Trophoblast cell (in vitro differentiated cells and primary cell): ENCODE measurements around the gene ASIP.
"Not testable (repeated sequence)": the region's sequence is repeated elsewhere in the genome, so short reads cannot be mapped to it uniquely, and the experiment has no call there.

Experiments used
- DNase-seq, 2 donors: peaks; one replicate each; pipeline ENCODE4 v3.0.0-alpha.2; 2016
- H2AFZ ChIP-seq: 2 replicates; pipeline ENCODE4 v1.6.1; 2013; ENCODE audit warnings: low read length, moderate library complexity, mild to moderate bottlenecking; ENCODE audit not compliant: insufficient read depth, poor library complexity
- H2AK5ac ChIP-seq: 2 replicates; pipeline ENCODE4 v1.6.1; 2013; ENCODE audit warnings: mild to moderate bottlenecking, low read length
- H2BK120ac ChIP-seq: 2 replicates; pipeline ENCODE4 v1.6.1; 2013; ENCODE audit warnings: low read length, mild to moderate bottlenecking, moderate library complexity; ENCODE audit not compliant: insufficient read depth, poor library complexity
- H2BK12ac ChIP-seq: 2 replicates; pipeline ENCODE4 v1.6.1; 2013; ENCODE audit warnings: mild to moderate bottlenecking, low read length, moderate library complexity
- H2BK5ac ChIP-seq: 2 replicates; pipeline ENCODE4 v1.6.1; 2013; ENCODE audit warnings: low read length, low read depth, moderate library complexity, mild to moderate bottlenecking; ENCODE audit not compliant: poor library complexity
- H3K14ac ChIP-seq: 2 replicates; pipeline ENCODE4 v1.6.1; 2013; ENCODE audit warnings: mild to moderate bottlenecking, low read length
- H3K18ac ChIP-seq: 2 replicates; pipeline ENCODE4 v1.6.1; 2013; ENCODE audit warnings: mild to moderate bottlenecking, low read length
- H3K23ac ChIP-seq: 2 replicates; pipeline ENCODE4 v1.6.1; 2013; ENCODE audit warnings: low read length
- H3K27ac ChIP-seq: 2 replicates; pipeline ENCODE4 v1.5.1; 2013; ENCODE audit warnings: low read depth, mild to moderate bottlenecking, inconsistent platforms, low read length, moderate library complexity
- H3K27me3 ChIP-seq: 2 replicates; pipeline ENCODE4 v1.6.1; 2013; ENCODE audit warnings: inconsistent platforms, mild to moderate bottlenecking, low read length, moderate library complexity; ENCODE audit not compliant: insufficient read depth
- H3K36me3 ChIP-seq, 2 experiments: 1 replicate in 1 of 2; 2 replicates in 1 of 2; pipeline ENCODE4 v1.6.1; 2013; ENCODE audit warnings: low read length in 2 of 2, mild to moderate bottlenecking in 2 of 2, moderate library complexity in 1 of 2; ENCODE audit not compliant: insufficient read depth in 2 of 2, control insufficient read depth in 1 of 2
- H3K4ac ChIP-seq: 2 replicates; pipeline ENCODE4 v1.6.1; 2013; ENCODE audit warnings: low read depth, mild to moderate bottlenecking, low read length, moderate library complexity
- H3K4me1 ChIP-seq, 2 experiments: 1 replicate in 1 of 2; 2 replicates in 1 of 2; pipeline ENCODE4 v1.6.1; 2013; ENCODE audit warnings: low read length in 2 of 2, mild to moderate bottlenecking in 2 of 2, moderate library complexity in 1 of 2; ENCODE audit not compliant: insufficient read depth in 2 of 2, control insufficient read depth in 1 of 2
- H3K4me2 ChIP-seq: 2 replicates; pipeline ENCODE4 v1.6.1; 2013; ENCODE audit warnings: inconsistent platforms, mild to moderate bottlenecking, low read length, moderate library complexity
- H3K4me3 ChIP-seq: 2 replicates; pipeline ENCODE4 v1.5.1; 2013; ENCODE audit warnings: mild to moderate bottlenecking, low read depth, low read length, inconsistent platforms
- H3K79me1 ChIP-seq: one replicate; pipeline ENCODE4 v1.6.1; 2013; ENCODE audit warnings: low read length
- H3K79me2 ChIP-seq: 2 replicates; pipeline ENCODE4 v1.6.1; 2013; ENCODE audit warnings: low read length, mild to moderate bottlenecking; ENCODE audit not compliant: control insufficient read depth, insufficient read depth, poor library complexity
- H3K9ac ChIP-seq: 2 replicates; pipeline ENCODE4 v1.6.1; 2013; ENCODE audit warnings: mild to moderate bottlenecking, low read length
- H3K9me3 ChIP-seq: 2 replicates; pipeline ENCODE4 v1.6.1; 2013; ENCODE audit warnings: low read depth, mild to moderate bottlenecking, control low read depth, inconsistent platforms, low read length; ENCODE audit not compliant: insufficient read depth
- H4K12ac ChIP-seq: 2 replicates; pipeline ENCODE4 v1.6.1; 2013; ENCODE audit warnings: low read depth, mild to moderate bottlenecking, low read length, moderate library complexity
- H4K8ac ChIP-seq: 2 replicates; pipeline ENCODE4 v1.6.1; 2013; ENCODE audit warnings: low read depth, mild to moderate bottlenecking, low read length, moderate library complexity
- H4K91ac ChIP-seq: one replicate; pipeline ENCODE4 v1.6.1; 2013; ENCODE audit warnings: low read depth, mild to moderate bottlenecking, low read length, moderate library complexity
- WGBS: extraction: QIAGEN DNeasy Blood & Tissue Kit; methylation state at CpG from one replicate; pipeline ENCODE4 v1.1.7; 2013; ENCODE audit warnings: missing lambda C conversion rate; ENCODE audit not compliant: insufficient read length, insufficient coverage; ENCODE audit errors: extremely low coverage; 5-methylcytosine and 5-hydroxymethylcytosine counted together

The ASIP gene

DNA sequence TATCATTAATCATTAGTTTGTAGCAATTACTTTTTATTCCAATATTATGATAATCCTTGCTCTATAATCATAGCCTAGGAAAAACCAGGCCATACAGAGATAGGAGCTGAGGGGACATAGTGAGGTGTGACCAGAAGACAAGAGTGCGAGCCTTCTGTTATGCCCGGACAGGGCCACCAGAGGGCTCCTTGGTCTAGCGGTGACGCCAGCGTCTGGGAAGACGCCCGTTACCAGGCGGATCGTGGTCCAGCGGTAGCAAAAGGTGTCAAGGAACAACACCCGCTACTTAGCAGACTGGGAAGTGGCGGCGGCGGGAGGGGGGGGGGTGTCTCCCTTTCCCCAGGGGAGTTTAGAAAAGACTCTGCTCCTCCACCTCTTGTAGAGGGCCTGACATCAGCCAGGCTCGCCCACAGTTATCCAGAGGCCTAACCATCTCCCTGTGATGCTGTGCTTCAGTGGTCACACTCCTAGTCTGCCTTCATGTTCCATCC is 57.1 kb downstream of the ASIP start:
- not testable (repeated sequence) for H3K23ac ChIP-seq, H3K4me1 ChIP-seq, H4K12ac ChIP-seq, H2AK5ac ChIP-seq, H3K9me3 ChIP-seq, H3K4me3 ChIP-seq, H4K91ac ChIP-seq, H3K27me3 ChIP-seq, H3K9ac ChIP-seq, H4K8ac ChIP-seq, H3K4ac ChIP-seq, H3K79me1 ChIP-seq, H3K27ac ChIP-seq, H2BK12ac ChIP-seq, DNase-seq, H2BK120ac ChIP-seq, H3K4me2 ChIP-seq, H3K18ac ChIP-seq, H2BK5ac ChIP-seq, H3K14ac ChIP-seq, H2AFZ ChIP-seq
- WGBS, result no CpG with 5 or more reads among the region's 15 CpGs
- peaks cover 11% of the 10 kb centered on the region for H3K79me2 ChIP-seq
- H3K36me3 ChIP-seq, result peaks cover 14 to 21% of the 10 kb centered on the region in 2 experiments

DNA sequence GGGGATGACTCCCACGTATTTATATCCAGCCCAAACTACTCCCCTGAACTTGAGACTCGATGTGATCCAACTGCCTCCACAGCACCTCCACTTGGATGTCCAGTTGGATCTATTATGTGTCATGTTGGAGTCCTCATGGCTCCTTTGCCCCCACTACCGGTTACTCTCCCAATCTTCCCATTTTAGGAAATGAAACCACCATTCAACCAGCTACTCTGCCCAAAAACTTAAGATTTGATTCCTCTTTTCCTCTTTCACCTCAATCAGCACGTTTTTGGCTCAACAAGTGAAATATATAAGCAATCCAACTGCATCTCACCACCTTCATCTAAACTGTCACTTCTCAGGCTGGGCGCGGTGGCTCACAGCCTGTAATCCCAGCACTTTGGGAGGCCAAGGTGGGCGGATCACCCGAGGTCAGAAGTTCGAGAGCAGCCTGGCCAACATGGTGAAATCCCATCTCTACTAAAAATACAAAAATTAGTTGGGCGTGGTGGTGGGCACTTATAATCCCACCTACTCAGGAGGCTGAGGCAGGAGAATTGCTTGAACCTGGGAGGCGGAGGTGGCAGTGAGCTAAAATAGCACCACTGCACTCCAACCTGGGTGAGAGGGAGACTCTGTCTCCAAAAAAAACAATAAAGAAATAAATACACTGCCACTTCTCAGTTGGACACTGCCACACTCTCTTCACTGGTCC is 58.5 kb downstream of the ASIP start:
- Histone ChIP-seq H2BK5ac (no peak overlapping the region), H3K36me3 (peaks cover 6 to 8% of the 10 kb centered on the region in 2 experiments), H4K91ac (no peak overlapping the region), H3K4ac (no peak overlapping the region), H3K23ac (no peak overlapping the region), H3K9ac (no peak overlapping the region), H3K79me2 (peaks cover 11% of the 10 kb centered on the region), H3K4me3 (no peak overlapping the region), H4K12ac (no peak overlapping the region), H3K27ac (no peak overlapping the region), H2BK120ac (no peak overlapping the region), H2AK5ac (no peak overlapping the region), H4K8ac (no peak overlapping the region), H3K18ac (no peak overlapping the region), H3K27me3 (no peaks in the 10 kb centered on the region), H3K14ac (no peak overlapping the region), H2AFZ (no peak overlapping the region), H3K4me1 (peaks cover 0 to 10% of the 10 kb centered on the region in 2 experiments), H3K79me1 (peaks cover 6% of the 10 kb centered on the region), H2BK12ac (no peak overlapping the region), H3K4me2 (no peak overlapping the region), H3K9me3 (no peaks in the 10 kb centered on the region)
- no peak for DNase-seq
- WGBS, result no CpG with 5 or more reads among the region's 11 CpGs

DNA sequence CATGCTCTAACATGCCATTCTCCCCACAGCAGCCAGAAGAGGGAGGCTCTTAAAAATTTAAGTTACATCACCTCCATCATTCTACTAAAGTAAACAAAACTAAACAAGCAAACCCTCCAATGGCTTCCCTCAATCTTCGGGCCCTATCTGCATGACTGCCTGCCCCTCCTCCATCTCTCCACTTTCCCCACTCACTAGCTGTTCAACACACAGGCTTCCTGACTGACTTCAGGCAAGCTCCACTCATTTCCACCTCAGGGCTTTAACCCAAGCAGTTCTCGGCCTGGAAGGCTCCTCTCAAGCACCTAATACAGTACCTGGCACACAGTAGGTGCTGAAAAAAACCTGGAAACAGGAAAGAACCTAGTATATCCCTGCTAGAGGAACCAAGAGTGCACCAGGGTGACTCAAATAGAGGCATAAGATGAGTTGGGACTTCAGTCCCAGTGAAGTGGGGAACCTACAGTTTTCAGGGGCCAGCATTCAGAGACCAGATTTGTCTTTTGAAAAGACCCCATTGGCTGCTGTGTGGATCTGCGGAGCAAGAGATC is 59.1 kb downstream of the ASIP start:
- no peak overlapping the region for H2BK120ac ChIP-seq
- peaks cover 0 to 10% of the 10 kb centered on the region in 2 experiments for H3K4me1 ChIP-seq
- peak overlapping the region; percentile 72 for H3K4ac ChIP-seq
- H3K79me1 ChIP-seq, result peaks cover 6% of the 10 kb centered on the region
- H3K18ac ChIP-seq, result no peak overlapping the region
- H3K36me3 ChIP-seq, result peaks cover under 1 to 2% of the 10 kb centered on the region in 2 experiments
- no peak overlapping the region for H3K9ac ChIP-seq
- H4K8ac ChIP-seq, result no peak overlapping the region
- peaks cover 11% of the 10 kb centered on the region for H3K79me2 ChIP-seq
- H2BK12ac ChIP-seq, result no peak overlapping the region
- no peak overlapping the region for H3K23ac ChIP-seq
- no peaks in the 10 kb centered on the region for H3K9me3 ChIP-seq
- no peak overlapping the region for H3K4me3 ChIP-seq
- H3K14ac ChIP-seq, result no peak overlapping the region
- no peak overlapping the region for H2AK5ac ChIP-seq
- H2AFZ ChIP-seq, result no peak overlapping the region
- H3K27me3 ChIP-seq, result no peaks in the 10 kb centered on the region
- DNase-seq, result no peak
- WGBS, result no CpG with 5 or more reads among the region's 3 CpGs
- no peak overlapping the region for H4K91ac ChIP-seq
- no peak overlapping the region for H3K27ac ChIP-seq
- no peak overlapping the region for H3K4me2 ChIP-seq
- no peak overlapping the region for H4K12ac ChIP-seq
- H2BK5ac ChIP-seq, result no peak overlapping the region

DNA sequence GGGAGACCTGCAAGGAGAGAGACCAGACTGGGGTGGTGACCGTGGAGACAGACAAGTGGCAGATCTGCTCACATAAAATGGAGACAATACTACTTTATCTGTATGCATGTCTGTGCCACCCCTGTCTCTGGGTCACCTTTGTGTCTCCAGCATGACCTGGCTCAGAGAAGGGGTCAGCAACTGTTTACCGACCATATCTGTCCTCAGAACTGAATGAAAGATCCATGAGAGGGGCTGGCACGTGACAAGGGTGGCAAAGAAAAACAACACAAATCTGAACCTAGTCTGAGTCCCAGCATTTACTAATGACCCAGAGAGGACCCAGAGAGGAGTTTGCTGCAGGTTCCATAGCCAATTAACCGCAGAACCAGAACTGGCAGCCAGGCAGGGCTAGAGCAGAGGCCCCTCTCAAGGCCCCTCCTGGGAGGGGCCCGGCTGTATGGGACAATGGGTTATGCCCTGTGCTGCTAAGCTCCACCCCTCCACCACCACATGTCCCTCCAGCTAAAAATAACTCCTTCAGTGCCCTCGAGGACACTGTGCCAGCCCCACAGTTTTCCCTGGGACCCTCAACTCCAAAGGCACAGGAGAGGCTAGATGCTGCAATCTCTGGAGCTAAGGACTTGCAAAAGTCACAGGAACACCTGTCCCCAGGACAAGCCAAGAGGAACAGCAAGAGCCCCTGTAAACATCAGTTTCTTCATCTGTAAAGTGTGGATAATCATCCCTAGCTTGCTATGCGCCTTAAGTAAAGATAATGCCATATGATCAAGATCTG is 59.8 kb downstream of the ASIP start:
- Histone ChIP-seq H2BK12ac (no peak overlapping the region), H3K9me3 (no peaks in the 10 kb centered on the region), H3K79me1 (peaks cover 6% of the 10 kb centered on the region), H2BK120ac (no peak overlapping the region), H2BK5ac (no peak overlapping the region), H4K91ac (no peak overlapping the region), H3K4me1 (peaks cover 0 to 10% of the 10 kb centered on the region in 2 experiments), H4K8ac (no peak overlapping the region), H3K79me2 (peaks cover 11% of the 10 kb centered on the region), H3K4me2 (no peak overlapping the region), H3K4me3 (no peak overlapping the region), H3K9ac (no peak overlapping the region), H4K12ac (no peak overlapping the region), H3K4ac (peak overlapping the region; percentile 20), H3K27ac (no peak overlapping the region), H3K23ac (no peak overlapping the region), H3K27me3 (no peaks in the 10 kb centered on the region), H3K18ac (no peak overlapping the region), H2AFZ (no peak overlapping the region), H3K36me3 (no peaks in the 10 kb centered on the region), H3K14ac (no peak overlapping the region), H2AK5ac (no peak overlapping the region)
- DNase-seq, result no peak
- no CpG with 5 or more reads among the region's 7 CpGs for WGBS
